A549 (cell line): ENCODE measurements around the gene ANAPC15. TPM values are rescaled to one million over a fixed set of nuclear protein-coding genes. Genes with fewer than 3 reads are reported as not detected.
"Not testable (repeated sequence)": the region's sequence is repeated elsewhere in the genome, so short reads cannot be mapped to it uniquely, and the experiment has no call there.

Experiments
- ATAC-seq, 2 experiments: fragments of 200-7000 bp in 1 of 2; fragments of >200 bp in 1 of 2; cut with Nextera tagmentation in 1 of 2; cut with Tn5 transposase in 1 of 2; 3 replicates each; pipeline versions ENCODE4 v1.8.0 to v1.9.1; 2018 to 2020; ENCODE audit warnings: mild to moderate bottlenecking in 1 of 2, moderate library complexity in 1 of 2
- CTCF ChIA-PET: fragments of 300-600 bp; sonication (Branson Sonifier 250); formaldehyde crosslinking; extraction: SDS; loops from one replicate; lab custom pipeline; 2021; ENCODE audit warnings: antibody characterized with exemption, inconsistent platforms; lab: Yijun Ruan, JAX
- POLR2A ChIA-PET: fragments of 350-600 bp; formaldehyde crosslinking; extraction: SDS; loops from one replicate; lab custom pipeline; 2021; ENCODE audit warnings: antibody characterized with exemption, inconsistent platforms; lab: Yijun Ruan, JAX
- DNase-seq, 2 experiments: peaks; one replicate each; pipeline versions ENCODE4 v3.0.0 to v3.0.0-alpha.2; 2011 to 2016; ENCODE audit warnings: low read depth in 1 of 2, low spot score in 1 of 2
- FAIRE-seq: peaks from 2 replicates; lab custom pipeline; 2011; peaks lifted over from hg19 to GRCh38; lab: Jason Lieb, UNC
- H3K27ac ChIP-seq, 2 experiments: fragments of >200 bp; sonication (Bioruptor Twin); formaldehyde crosslinking; 3 replicates each; pipeline ENCODE4 v1.5.1; 2016 to 2017
- H3K4me1 ChIP-seq: fragments of >200 bp; sonication (Bioruptor Twin); formaldehyde crosslinking; 3 replicates; pipeline ENCODE4 v1.6.1; 2016
- H3K4me2 ChIP-seq: fragments of >200 bp; sonication (Bioruptor Twin); formaldehyde crosslinking; 3 replicates; pipeline ENCODE4 v1.6.1; 2016
- H3K4me3 ChIP-seq: fragments of >200 bp; sonication (Bioruptor Twin); formaldehyde crosslinking; 3 replicates; pipeline ENCODE4 v1.5.1; 2016
- H3K9me3 ChIP-seq: fragments of >200 bp; sonication (Bioruptor Twin); formaldehyde crosslinking; 3 replicates; pipeline ENCODE4 v1.6.1; 2016
- CEBPB ChIP-seq, 2 experiments: fragments of >200 bp in 1 of 2; sonication (Bioruptor Twin) in 1 of 2; formaldehyde crosslinking in 1 of 2; IDR thresholded peaks; 2 replicates each; pipeline ENCODE4 v1.6.1; 2012 to 2016
- CHD4 ChIP-seq: fragments of 200-600 bp; sonication (generic); IDR thresholded peaks from 2 replicates; pipeline ENCODE4 v1.6.1; 2016; ENCODE audit warnings: antibody characterized with exemption, mild to moderate bottlenecking, borderline replicate concordance
- E2F6 ChIP-seq: IDR thresholded peaks from 2 replicates; pipeline ENCODE4 v1.6.1; 2012; ENCODE audit warnings: low read depth, borderline replicate concordance
- EHF ChIP-seq: fragments of 250-450 bp; sonication (Bioruptor Pico); IDR thresholded peaks from 2 replicates; pipeline ENCODE4 v1.5.0; 2020; ENCODE audit warnings: mild to moderate bottlenecking
- ELK1 ChIP-seq: fragments of 150-350 bp; IDR thresholded peaks from 2 replicates; pipeline ENCODE4 v1.6.1; 2014; ENCODE audit warnings: low read depth, mild to moderate bottlenecking, low read length
- FOSB ChIP-seq: fragments of 250-450 bp; sonication (Bioruptor Pico); IDR thresholded peaks from 2 replicates; pipeline ENCODE4 v1.5.0; 2020; ENCODE audit warnings: mild to moderate bottlenecking, moderate library complexity
- FOXS1 ChIP-seq: fragments of 250-450 bp; sonication (Bioruptor Pico); IDR thresholded peaks from 2 replicates; pipeline ENCODE4 v1.5.0; 2020; ENCODE audit warnings: mild to moderate bottlenecking, moderate library complexity
- GATA3 ChIP-seq: IDR thresholded peaks from 2 replicates; pipeline ENCODE4 v1.6.1; 2012; ENCODE audit warnings: borderline replicate concordance
- HDAC2 ChIP-seq: fragments of 200-600 bp; sonication (generic); IDR thresholded peaks from 2 replicates; pipeline ENCODE4 v1.6.1; 2016
- HES2 ChIP-seq: fragments of >200 bp; sonication (Bioruptor Twin); formaldehyde crosslinking; IDR thresholded peaks from 2 replicates; pipeline ENCODE4 v1.6.1; 2016
- HEYL ChIP-seq: fragments of 250-450 bp; sonication (Bioruptor Pico); IDR thresholded peaks from 2 replicates; pipeline ENCODE4 v1.8.0; 2021; ENCODE audit warnings: mild to moderate bottlenecking, moderate library complexity
- HMGXB4 ChIP-seq: fragments of 250-450 bp; sonication (Bioruptor Pico); IDR thresholded peaks from 2 replicates; pipeline ENCODE4 v1.5.0; 2021; ENCODE audit warnings: mild to moderate bottlenecking, moderate library complexity, borderline replicate concordance
- HOXA7 ChIP-seq: fragments of 250-450 bp; sonication (Bioruptor Pico); IDR thresholded peaks from 2 replicates; pipeline ENCODE4 v1.5.0; 2020; ENCODE audit warnings: mild to moderate bottlenecking, moderate library complexity
- HOXB13 ChIP-seq: fragments of 250-450 bp; sonication (Bioruptor Pico); IDR thresholded peaks from 2 replicates; pipeline ENCODE4 v1.5.0; 2020; ENCODE audit warnings: low read depth, mild to moderate bottlenecking, moderate library complexity
- JUNB ChIP-seq: fragments of >200 bp; sonication (Bioruptor Twin); formaldehyde crosslinking; IDR thresholded peaks from 2 replicates; pipeline ENCODE4 v1.6.1; 2016
- KDM1A ChIP-seq: fragments of 200-600 bp; sonication (generic); IDR thresholded peaks from 2 replicates; pipeline ENCODE4 v1.6.1; 2016; ENCODE audit warnings: low read depth, mild to moderate bottlenecking
- MAFK ChIP-seq: fragments of 450-650 bp; IDR thresholded peaks from 2 replicates; pipeline ENCODE4 v1.6.1; 2014; ENCODE audit not compliant: partially characterized antibody
- MAZ ChIP-seq: fragments of 150-350 bp; IDR thresholded peaks from 2 replicates; pipeline ENCODE4 v1.6.1; 2014; ENCODE audit warnings: antibody characterized with exemption, low read depth, low read length, borderline replicate concordance
- MYC ChIP-seq: IDR thresholded peaks from 2 replicates; pipeline ENCODE4 v1.6.1; 2012; ENCODE audit warnings: mild to moderate bottlenecking, inconsistent platforms, low read length, improper control_type of control experiment, borderline replicate concordance
- NPAS2 ChIP-seq: fragments of 250-450 bp; sonication (Bioruptor Pico); IDR thresholded peaks from 2 replicates; pipeline ENCODE4 v1.8.0; 2022; ENCODE audit warnings: mild to moderate bottlenecking, moderate library complexity, borderline replicate concordance
- POLR2A ChIP-seq: IDR thresholded peaks from 2 replicates; pipeline ENCODE4 v1.6.1; 2012; ENCODE audit warnings: mild to moderate bottlenecking, low read length
- RAD21 ChIP-seq, 2 experiments: fragments of >200 bp in 1 of 2; sonication (Bioruptor Twin) in 1 of 2; formaldehyde crosslinking in 1 of 2; IDR thresholded peaks in 1 of 2; conservative IDR thresholded peaks in 1 of 2; 2 replicates in 1 of 2; 3 replicates in 1 of 2; pipeline ENCODE4 v1.6.1; 2012 to 2018; ENCODE audit warnings: inconsistent platforms in 1 of 2
- SMC3 ChIP-seq: fragments of >200 bp; sonication (Bioruptor Twin); formaldehyde crosslinking; IDR thresholded peaks from 3 replicates; pipeline ENCODE4 v1.6.1; 2018; ENCODE audit warnings: inconsistent platforms
- ZC3H11A ChIP-seq: fragments of 450-650 bp; IDR thresholded peaks from 2 replicates; pipeline ENCODE4 v1.6.1; 2014; ENCODE audit warnings: antibody characterized with exemption, mild to moderate bottlenecking
- ZFP36 ChIP-seq: fragments of 450-650 bp; IDR thresholded peaks from 2 replicates; pipeline ENCODE4 v1.6.1; 2014; ENCODE audit warnings: borderline replicate concordance; ENCODE audit not compliant: partially characterized antibody
- ZSCAN20 ChIP-seq: fragments of 250-450 bp; sonication (Bioruptor Pico); IDR thresholded peaks from 2 replicates; pipeline ENCODE4 v1.8.0; 2022; ENCODE audit warnings: mild to moderate bottlenecking, moderate library complexity
- WGBS: methylation state at CpG from one replicate; pipeline ENCODE4 v1.1.6; 2017; ENCODE audit errors: missing lambda C conversion rate; 5-methylcytosine and 5-hydroxymethylcytosine counted together
- polyA plus RNA-seq, 4 experiments: library from polyadenylated mRNA; depleted of rRNA in 3 of 4; stranded (reverse); fragments of >200 nt; fragmentation: RNase III in 1 of 4; extraction: RNeasy Plus Mini Kit Qiagen cat#74134 plus additional on column Dnase treatment in 1 of 4; gene quantifications; 2 replicates in 3 of 4; 3 replicates in 1 of 4; pipeline ENCODE4 v1.2.3, GENCODE V29; 2011 to 2017
- TF ChIP-seq, protein P1 (sequence below): fragments of >200 bp; sonication (Bioruptor Twin); formaldehyde crosslinking; IDR thresholded peaks from 3 replicates; pipeline ENCODE4 v1.6.1; 2016
- TF ChIP-seq, protein P2 (sequence below): fragments of >200 bp; sonication (Bioruptor Twin); formaldehyde crosslinking; IDR thresholded peaks from 3 replicates; pipeline ENCODE4 v1.5.1; 2016

ANAPC15 gene
- polyA plus RNA-seq, 2 of the 4 experiments (the other 2 are of a cell fraction) = 88.2 to 96.2 TPM

DNA sequence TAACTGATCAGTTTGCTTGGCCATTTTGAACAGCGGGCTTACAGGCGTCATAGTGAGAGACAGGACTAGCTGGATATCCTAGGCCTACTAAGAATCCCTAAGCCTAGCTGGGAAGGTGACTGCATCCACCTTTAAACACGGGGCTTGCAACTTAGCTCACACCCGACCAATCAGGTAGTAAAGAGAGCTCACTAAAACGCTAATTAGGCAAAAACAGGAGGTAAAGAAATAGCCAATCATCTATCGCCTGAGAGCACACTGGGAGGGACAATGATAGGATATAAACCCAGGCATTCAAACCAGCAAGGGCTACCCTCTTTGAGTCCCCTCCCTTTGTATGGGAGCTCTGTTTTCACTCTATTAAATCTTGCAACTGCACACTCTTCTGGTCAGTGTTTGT, 41.4 kb upstream of the ANAPC15 start:
- ATAC-seq, FAIRE-seq, DNase-seq, H3K4me2 ChIP-seq, POLR2A ChIA-PET, H3K4me3 ChIP-seq, H3K27ac ChIP-seq, H3K9me3 ChIP-seq, H3K4me1 ChIP-seq: not testable (repeated sequence)
- WGBS = 79% methylated on average over 6 of the region's 6 CpGs
- TF ChIP-seq MAFK = peak; percentile 19
- CTCF ChIA-PET = interaction anchor here (0.8 to 6.1 kb wide), 4 partner anchors 9 to 177 kb away, joined by 3 to 40 read pairs (median 12); no protein-coding TSS in a partner anchor

DNA sequence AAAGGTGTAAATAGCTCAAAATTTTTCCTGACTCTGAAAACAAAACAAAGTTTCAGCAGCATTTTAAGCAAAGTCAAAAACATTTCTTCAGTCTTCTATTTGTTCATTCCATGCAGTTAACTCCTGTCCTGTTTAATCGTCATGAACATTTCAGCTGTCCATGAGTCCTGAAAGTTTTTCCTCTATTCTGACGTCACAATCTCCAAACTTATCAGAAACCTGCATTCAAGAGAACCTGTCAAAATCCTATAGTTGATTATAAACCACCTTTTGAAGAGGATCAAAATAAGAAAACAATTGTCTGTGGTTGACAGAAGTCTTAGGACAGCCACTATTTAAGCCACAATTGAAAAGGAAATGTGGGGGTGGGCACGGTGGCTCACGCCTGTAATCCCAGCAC, 38.4 kb upstream of the ANAPC15 start:
- Histone ChIP-seq H3K4me1 (no peaks in the 10 kb centered on the region), H3K27ac (no peak overlapping the region), H3K9me3 (no peaks in the 10 kb centered on the region), H3K4me3 (no peak overlapping the region), H3K4me2 (no peak overlapping the region)
- TF ChIP-seq EHF = no peak
- TF ChIP-seq HOXA7 (CRISPR knock-in tag) = no peak
- TF ChIP-seq HEYL (CRISPR knock-in tag) = no peak
- no peak for TF ChIP-seq CHD4
- TF ChIP-seq MAFK = no peak
- TF ChIP-seq CEBPB (IDR thresholded peaks at IDR 0.05) = no peak
- no peak for TF ChIP-seq JUNB
- no peak for TF ChIP-seq SMC3
- TF ChIP-seq ZFP36 = no peak
- TF ChIP-seq KDM1A = no peak
- TF ChIP-seq HES2 = no peak
- TF ChIP-seq, protein P1, sequence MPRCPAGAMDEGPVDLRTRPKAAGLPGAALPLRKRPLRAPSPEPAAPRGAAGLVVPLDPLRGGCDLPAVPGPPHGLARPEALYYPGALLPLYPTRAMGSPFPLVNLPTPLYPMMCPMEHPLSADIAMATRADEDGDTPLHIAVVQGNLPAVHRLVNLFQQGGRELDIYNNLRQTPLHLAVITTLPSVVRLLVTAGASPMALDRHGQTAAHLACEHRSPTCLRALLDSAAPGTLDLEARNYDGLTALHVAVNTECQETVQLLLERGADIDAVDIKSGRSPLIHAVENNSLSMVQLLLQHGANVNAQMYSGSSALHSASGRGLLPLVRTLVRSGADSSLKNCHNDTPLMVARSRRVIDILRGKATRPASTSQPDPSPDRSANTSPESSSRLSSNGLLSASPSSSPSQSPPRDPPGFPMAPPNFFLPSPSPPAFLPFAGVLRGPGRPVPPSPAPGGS = no peak
- TF ChIP-seq GATA3 = no peak
- no peak for TF ChIP-seq ZC3H11A
- TF ChIP-seq MAZ = no peak
- 76% methylated on average over 4 of the region's 4 CpGs for WGBS
- CTCF ChIA-PET = interaction anchor here (1.2 to 6.0 kb wide), 2 partner anchors 32 to 298 kb away, joined by 4 to 21 read pairs; no protein-coding TSS in a partner anchor
- FAIRE-seq (no peak), ATAC-seq (no peak), DNase-seq (no peak)
- POLR2A ChIA-PET = no interaction called here

- no peak for FAIRE-seq
- Histone ChIP-seq H3K9me3 (no peaks in the 10 kb centered on the region), H3K27ac (0 out of 6 replicates have a peak overlapping the region, but pooled peaks of 1 of the 2 experiments have one; percentile 5), H3K4me2 (no peak overlapping the region), H3K4me3 (no peak overlapping the region), H3K4me1 (peaks cover 9% of the 10 kb centered on the region; the same call in 2 of the 3 replicates)
- POLR2A ChIA-PET = no interaction called here
- no peak for DNase-seq
- ATAC-seq = no peak
- 24% methylated on average over 2 of the region's 2 CpGs for WGBS
- CTCF ChIA-PET = interaction anchor here (0.6 to 5.7 kb wide), 7 partner anchors 8 to 122 kb away, joined by 3 to 48 read pairs (median 4); partner anchors contain the start of gene TOMT
- TF ChIP-seq MYC = no peak
- TF ChIP-seq ZFP36 = no peak
- no peak for TF ChIP-seq POLR2A
- no peak for TF ChIP-seq FOXS1
- no peak for TF ChIP-seq E2F6
- TF ChIP-seq, protein P2, sequence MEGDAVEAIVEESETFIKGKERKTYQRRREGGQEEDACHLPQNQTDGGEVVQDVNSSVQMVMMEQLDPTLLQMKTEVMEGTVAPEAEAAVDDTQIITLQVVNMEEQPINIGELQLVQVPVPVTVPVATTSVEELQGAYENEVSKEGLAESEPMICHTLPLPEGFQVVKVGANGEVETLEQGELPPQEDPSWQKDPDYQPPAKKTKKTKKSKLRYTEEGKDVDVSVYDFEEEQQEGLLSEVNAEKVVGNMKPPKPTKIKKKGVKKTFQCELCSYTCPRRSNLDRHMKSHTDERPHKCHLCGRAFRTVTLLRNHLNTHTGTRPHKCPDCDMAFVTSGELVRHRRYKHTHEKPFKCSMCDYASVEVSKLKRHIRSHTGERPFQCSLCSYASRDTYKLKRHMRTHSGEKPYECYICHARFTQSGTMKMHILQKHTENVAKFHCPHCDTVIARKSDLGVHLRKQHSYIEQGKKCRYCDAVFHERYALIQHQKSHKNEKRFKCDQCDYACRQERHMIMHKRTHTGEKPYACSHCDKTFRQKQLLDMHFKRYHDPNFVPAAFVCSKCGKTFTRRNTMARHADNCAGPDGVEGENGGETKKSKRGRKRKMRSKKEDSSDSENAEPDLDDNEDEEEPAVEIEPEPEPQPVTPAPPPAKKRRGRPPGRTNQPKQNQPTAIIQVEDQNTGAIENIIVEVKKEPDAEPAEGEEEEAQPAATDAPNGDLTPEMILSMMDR = no peak
- TF ChIP-seq HOXB13 (CRISPR knock-in tag) = no peak
- no peak for TF ChIP-seq FOSB
- TF ChIP-seq NPAS2 (CRISPR knock-in tag) = no peak
- TF ChIP-seq EHF = no peak
- no peak for TF ChIP-seq HMGXB4 (CRISPR knock-in tag)
- no peak for TF ChIP-seq RAD21 (conservative IDR thresholded peaks at IDR 0.05 in 1 of 2, IDR thresholded peaks at IDR 0.05 in 1 of 2)
- no peak for TF ChIP-seq ELK1
- no peak for TF ChIP-seq HDAC2
- no peak for TF ChIP-seq ZSCAN20
- no peak for TF ChIP-seq JUNB
These were observed 34.1 kb upstream of the ANAPC15 start for GRCh38 chr11:72146625-72147024.
